ENCODE results near the gene POLH. TPM values are rescaled to one million over a fixed set of nuclear protein-coding genes. Genes with fewer than 3 reads are reported as not detected.

The POLH gene
- total RNA-seq, 3 donors from 2014 or later (not counting 1 experiment from before 2014, with no cell fraction given), result 7.7 to 11.2 (median 7.8) TPM

- TF ChIP-seq, protein P1, sequence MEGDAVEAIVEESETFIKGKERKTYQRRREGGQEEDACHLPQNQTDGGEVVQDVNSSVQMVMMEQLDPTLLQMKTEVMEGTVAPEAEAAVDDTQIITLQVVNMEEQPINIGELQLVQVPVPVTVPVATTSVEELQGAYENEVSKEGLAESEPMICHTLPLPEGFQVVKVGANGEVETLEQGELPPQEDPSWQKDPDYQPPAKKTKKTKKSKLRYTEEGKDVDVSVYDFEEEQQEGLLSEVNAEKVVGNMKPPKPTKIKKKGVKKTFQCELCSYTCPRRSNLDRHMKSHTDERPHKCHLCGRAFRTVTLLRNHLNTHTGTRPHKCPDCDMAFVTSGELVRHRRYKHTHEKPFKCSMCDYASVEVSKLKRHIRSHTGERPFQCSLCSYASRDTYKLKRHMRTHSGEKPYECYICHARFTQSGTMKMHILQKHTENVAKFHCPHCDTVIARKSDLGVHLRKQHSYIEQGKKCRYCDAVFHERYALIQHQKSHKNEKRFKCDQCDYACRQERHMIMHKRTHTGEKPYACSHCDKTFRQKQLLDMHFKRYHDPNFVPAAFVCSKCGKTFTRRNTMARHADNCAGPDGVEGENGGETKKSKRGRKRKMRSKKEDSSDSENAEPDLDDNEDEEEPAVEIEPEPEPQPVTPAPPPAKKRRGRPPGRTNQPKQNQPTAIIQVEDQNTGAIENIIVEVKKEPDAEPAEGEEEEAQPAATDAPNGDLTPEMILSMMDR (IDR thresholded peaks at IDR 0.05), result no peak
- no peaks in the 10 kb centered on the region for H3K4me1 Mint-ChIP-seq
- H3K27ac ChIP-seq (ENCODE audit: low read length), result no peak overlapping the region
- H3K4me3 ChIP-seq (ENCODE audit: low read length), result no peak overlapping the region
- intact Hi-C loops (cut with micrococcal nuclease), result no loop called here
- peaks cover 30% of the 10 kb centered on the region for H3K36me3 ChIP-seq (ENCODE audit: control insufficient read depth, insufficient read depth, low read length)
- no peak for ATAC-seq
- H3K9me3 ChIP-seq (ENCODE audit: control insufficient read depth, insufficient read depth, low read length), result no peaks in the 10 kb centered on the region
- H3K9me3 Mint-ChIP-seq, result no peaks in the 10 kb centered on the region
- no peak for DNase-seq
- no peaks in the 10 kb centered on the region for H3K27me3 ChIP-seq (ENCODE audit: control insufficient read depth, insufficient read depth, low read length)
- no peaks in the 10 kb centered on the region for H3K4me1 ChIP-seq (ENCODE audit: control insufficient read depth, insufficient read depth, low read length)
- WGBS (ENCODE audit: insufficient coverage), result no CpG with 5 or more reads among the region's 1 CpG
- H3K27ac Mint-ChIP-seq, result no peak overlapping the region
- H3K4me3 Mint-ChIP-seq, result no peak overlapping the region
- no peaks in the 10 kb centered on the region for H3K27me3 Mint-ChIP-seq (ENCODE audit: low read depth in 2 of 2)
- H3K36me3 Mint-ChIP-seq, result peaks cover 13% of the 10 kb centered on the region
Observed at GRCh38 chr6:43593938-43594337, 18.0 kb downstream of the POLH start.

DNA sequence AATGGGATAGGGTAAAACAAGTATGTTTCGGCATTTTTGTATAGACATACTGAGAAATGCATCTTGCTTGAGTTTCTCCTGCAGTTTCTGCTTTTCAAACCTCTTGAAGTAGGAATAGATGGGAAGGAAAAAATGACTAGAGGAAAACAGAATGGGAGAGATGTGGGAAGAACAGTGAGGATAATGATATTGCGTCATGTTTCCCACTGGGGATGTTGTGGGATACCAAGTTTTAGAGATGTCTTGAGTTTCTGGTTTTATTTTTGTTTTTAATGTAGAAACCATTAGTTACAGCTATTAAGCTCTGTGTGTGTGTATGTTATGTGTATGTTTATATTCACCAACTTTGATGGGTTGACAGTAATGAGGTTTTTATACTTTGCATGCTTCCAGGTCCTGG, 24.6 kb downstream of the POLH start:
- intact Hi-C loops (cut with micrococcal nuclease), result no loop called here
- Histone ChIP-seq H3K9me3 (ENCODE audit: control insufficient read depth, insufficient read depth, low read length) (no peaks in the 10 kb centered on the region), H3K36me3 (ENCODE audit: control insufficient read depth, insufficient read depth, low read length) (peaks cover 46% of the 10 kb centered on the region), H3K4me3 (ENCODE audit: low read length) (no peak overlapping the region), H3K27ac (ENCODE audit: low read length) (no peak overlapping the region), H3K27me3 (ENCODE audit: control insufficient read depth, insufficient read depth, low read length) (no peaks in the 10 kb centered on the region), H3K4me1 (ENCODE audit: control insufficient read depth, insufficient read depth, low read length) (no peaks in the 10 kb centered on the region)
- TF ChIP-seq, protein P1 (IDR thresholded peaks at IDR 0.05), result no peak
- H3K27me3 Mint-ChIP-seq (ENCODE audit: low read depth in 2 of 2), result no peaks in the 10 kb centered on the region
- peaks cover 14% of the 10 kb centered on the region for H3K36me3 Mint-ChIP-seq
- no peak for DNase-seq
- 98% methylated on average over 2 of the region's 2 CpGs for WGBS (ENCODE audit: insufficient coverage)
- no peak for ATAC-seq
- H3K27ac Mint-ChIP-seq, result no peak overlapping the region
- H3K4me3 Mint-ChIP-seq, result no peak overlapping the region
- no peaks in the 10 kb centered on the region for H3K4me1 Mint-ChIP-seq
- no peaks in the 10 kb centered on the region for H3K9me3 Mint-ChIP-seq

DNA sequence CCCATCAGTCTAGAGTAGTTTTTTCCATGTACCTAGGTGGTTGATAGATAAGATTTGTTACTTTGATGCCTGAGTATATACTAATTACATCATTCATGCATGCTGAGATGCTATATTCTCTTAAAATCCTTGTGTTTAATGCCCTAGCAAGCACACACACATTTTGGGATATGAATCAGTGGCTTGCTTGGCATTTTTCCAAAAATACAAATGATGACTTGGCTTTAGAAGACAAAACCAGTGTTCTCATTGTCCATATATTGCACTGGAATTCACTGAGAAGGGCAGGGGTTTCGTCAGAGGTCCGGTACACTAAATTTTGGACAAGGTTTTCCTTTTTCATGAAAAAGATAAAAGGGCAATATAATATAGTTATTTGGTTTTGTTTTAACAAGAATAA, 28.2 kb downstream of the POLH start:
- no peak overlapping the region for H3K4me3 ChIP-seq (ENCODE audit: low read length)
- Mint-ChIP-seq H3K4me3 (no peak overlapping the region), H3K4me1 (peaks cover 4 to 5% of the 10 kb centered on the region in 2 donors), H3K9me3 (no peaks in the 10 kb centered on the region), H3K27ac (no peak overlapping the region), H3K36me3 (peaks cover 12% of the 10 kb centered on the region), H3K27me3 (ENCODE audit: low read depth in 2 of 2) (no peaks in the 10 kb centered on the region)
- ATAC-seq (no peak), DNase-seq (no peak)
- H3K4me1 ChIP-seq (ENCODE audit: control insufficient read depth, insufficient read depth, low read length), result peaks cover 3% of the 10 kb centered on the region
- H3K27ac ChIP-seq (ENCODE audit: low read length), result no peak overlapping the region
- TF ChIP-seq, protein P1 (IDR thresholded peaks at IDR 0.05), result no peak
- peaks cover 41% of the 10 kb centered on the region for H3K36me3 ChIP-seq (ENCODE audit: control insufficient read depth, insufficient read depth, low read length)
- 95% methylated on average over 2 of the region's 2 CpGs for WGBS (ENCODE audit: insufficient coverage)
- intact Hi-C loops (cut with micrococcal nuclease), result no loop called here
- H3K27me3 ChIP-seq (ENCODE audit: control insufficient read depth, insufficient read depth, low read length), result no peaks in the 10 kb centered on the region
- no peaks in the 10 kb centered on the region for H3K9me3 ChIP-seq (ENCODE audit: control insufficient read depth, insufficient read depth, low read length)

DNA sequence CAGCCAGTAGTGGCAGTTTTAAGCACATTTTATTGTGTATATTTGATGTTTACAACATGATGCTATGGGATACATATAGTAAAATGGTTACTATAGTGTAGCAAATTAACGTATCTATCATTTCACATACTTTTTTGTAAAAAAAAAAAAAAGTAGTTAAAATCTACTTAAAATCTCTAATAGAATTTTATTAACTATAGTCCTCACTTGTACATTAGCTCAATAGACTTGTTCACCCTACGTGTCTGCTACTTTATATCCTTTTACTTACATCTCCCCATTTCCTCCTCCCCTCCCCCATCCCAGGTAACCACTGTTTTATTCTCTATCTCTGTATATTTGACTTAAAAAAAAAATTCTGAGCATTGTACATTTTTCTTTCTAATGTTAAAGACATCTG, 30.0 kb downstream of the POLH start:
- DNase-seq, result no peak
- H3K9me3 ChIP-seq (ENCODE audit: control insufficient read depth, insufficient read depth, low read length), result no peaks in the 10 kb centered on the region

More for the DNA sequence above, 30.0 kb downstream of the POLH start:
- Histone ChIP-seq H3K4me3 (ENCODE audit: low read length) (no peak overlapping the region), H3K36me3 (ENCODE audit: control insufficient read depth, insufficient read depth, low read length) (peaks cover 47% of the 10 kb centered on the region), H3K27ac (ENCODE audit: low read length) (no peak overlapping the region), H3K27me3 (ENCODE audit: control insufficient read depth, insufficient read depth, low read length) (no peaks in the 10 kb centered on the region), H3K4me1 (ENCODE audit: control insufficient read depth, insufficient read depth, low read length) (peaks cover 3% of the 10 kb centered on the region)
- TF ChIP-seq, protein P1 (IDR thresholded peaks at IDR 0.05), result no peak
- WGBS (ENCODE audit: insufficient coverage), result 100% methylated on average over 1 of the region's 2 CpGs
- no peak overlapping the region for H3K27ac Mint-ChIP-seq
- no peaks in the 10 kb centered on the region for H3K9me3 Mint-ChIP-seq
- no peak for ATAC-seq
- H3K4me3 Mint-ChIP-seq, result no peak overlapping the region
- peaks cover 4 to 5% of the 10 kb centered on the region in 2 donors for H3K4me1 Mint-ChIP-seq
- no peaks in the 10 kb centered on the region for H3K27me3 Mint-ChIP-seq (ENCODE audit: low read depth in 2 of 2)
- H3K36me3 Mint-ChIP-seq, result peaks cover 19% of the 10 kb centered on the region
- intact Hi-C loops (cut with micrococcal nuclease), result no loop called here

Data from natural killer cell (primary cell).